GM19463 (cell line): ENCODE measurements around the gene HHLA2.
"Not testable (repeated sequence)": the region's sequence is repeated elsewhere in the genome, so short reads cannot be mapped to it uniquely, and the experiment has no call there.

Experiments used
- ATAC-seq: cut with Tn5 transposase; IDR thresholded peaks from one replicate; pipeline ENCODE4 v1.9.1; 2021; ENCODE audit warnings: mild to moderate bottlenecking, moderate library complexity; ENCODE audit not compliant: unreplicated experiment

Gene HHLA2

GRCh38 chr3:108341911-108342310 is 45.6 kb downstream of the HHLA2 start:
- no peak for ATAC-seq

GRCh38 chr3:108342837-108343486 is 46.6 kb downstream of the HHLA2 start:
- peak; percentile 52 for ATAC-seq

- no peak for ATAC-seq
Observed at GRCh38 chr3:108343491-108343890, 47.1 kb downstream of the HHLA2 start.

- ATAC-seq = no peak
Observed at GRCh38 chr3:108345492-108346205, 49.3 kb downstream of the HHLA2 start.

- no peak for ATAC-seq
Observed at GRCh38 chr3:108346301-108347227, 50.2 kb downstream of the HHLA2 start.

GRCh38 chr3:108352176-108352575 is 55.8 kb downstream of the HHLA2 start:
- no peak for ATAC-seq

- ATAC-seq = no peak
Observed at GRCh38 chr3:108354562-108354961, 58.2 kb downstream of the HHLA2 start.

- ATAC-seq = no peak
Observed at GRCh38 chr3:108357042-108357441, 60.7 kb downstream of the HHLA2 start.

GRCh38 chr3:108359011-108359410 is 62.7 kb downstream of the HHLA2 start:
- no peak for ATAC-seq

GRCh38 chr3:108376026-108376425 is 79.7 kb downstream of the HHLA2 start:
- no peak for ATAC-seq

- no peak for ATAC-seq
Observed at GRCh38 chr3:108377384-108377783, 81.0 kb downstream of the HHLA2 start.

GRCh38 chr3:108378153-108378951 is 82.0 kb downstream of the HHLA2 start:
- no peak for ATAC-seq

GRCh38 chr3:108378952-108379342 is 82.6 kb downstream of the HHLA2 start:
- ATAC-seq = not testable (repeated sequence)

GRCh38 chr3:108380128-108380795 is 83.9 kb downstream of the HHLA2 start:
- ATAC-seq = no peak

- no peak for ATAC-seq
Observed at GRCh38 chr3:108381529-108382140, 85.3 kb downstream of the HHLA2 start.

GRCh38 chr3:108383306-108383705 is 87.0 kb downstream of the HHLA2 start:
- no peak for ATAC-seq

- ATAC-seq = no peak
Observed at GRCh38 chr3:108387063-108387462, 90.7 kb downstream of the HHLA2 start.

GRCh38 chr3:108388136-108389132 is 92.1 kb downstream of the HHLA2 start:
- ATAC-seq = peak; percentile 61
